Measurements from ENCODE around the gene ISL1.

The ISL1 gene

DNA sequence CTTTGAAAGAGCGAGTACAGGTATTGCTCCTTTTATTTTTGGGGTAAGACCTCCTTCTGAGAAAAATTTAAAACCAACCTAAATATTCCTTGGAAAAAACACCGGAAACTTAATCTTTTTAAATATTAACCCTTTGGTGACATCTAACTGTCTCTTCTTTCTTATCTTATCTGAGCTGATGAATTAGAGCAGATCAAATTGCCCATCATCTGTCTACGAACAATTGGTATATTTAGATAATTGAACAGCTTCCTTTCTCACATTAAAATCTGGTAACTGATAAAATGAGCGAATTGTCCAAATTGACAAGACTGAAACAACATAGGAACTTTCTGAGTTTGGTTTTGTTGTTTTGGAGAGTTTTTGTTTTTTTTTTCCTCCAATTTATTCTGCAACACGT is 2.0 kb downstream of the ISL1 start:
- no peak for TF ChIP-seq CTCF (IDR thresholded peaks at IDR 0.05; ENCODE audit: control extremely low read depth, extremely low read depth, low read depth, missing control alignments)
- no peak for DNase-seq (ENCODE audit: extremely low spot score)
- CTCF ChIA-PET = interaction anchor here (1.1 kb wide), 1 partner anchor 10 kb away, joined by 5 read pairs; no protein-coding TSS in a partner anchor
- POLR2A ChIA-PET = no interaction called here

DNA sequence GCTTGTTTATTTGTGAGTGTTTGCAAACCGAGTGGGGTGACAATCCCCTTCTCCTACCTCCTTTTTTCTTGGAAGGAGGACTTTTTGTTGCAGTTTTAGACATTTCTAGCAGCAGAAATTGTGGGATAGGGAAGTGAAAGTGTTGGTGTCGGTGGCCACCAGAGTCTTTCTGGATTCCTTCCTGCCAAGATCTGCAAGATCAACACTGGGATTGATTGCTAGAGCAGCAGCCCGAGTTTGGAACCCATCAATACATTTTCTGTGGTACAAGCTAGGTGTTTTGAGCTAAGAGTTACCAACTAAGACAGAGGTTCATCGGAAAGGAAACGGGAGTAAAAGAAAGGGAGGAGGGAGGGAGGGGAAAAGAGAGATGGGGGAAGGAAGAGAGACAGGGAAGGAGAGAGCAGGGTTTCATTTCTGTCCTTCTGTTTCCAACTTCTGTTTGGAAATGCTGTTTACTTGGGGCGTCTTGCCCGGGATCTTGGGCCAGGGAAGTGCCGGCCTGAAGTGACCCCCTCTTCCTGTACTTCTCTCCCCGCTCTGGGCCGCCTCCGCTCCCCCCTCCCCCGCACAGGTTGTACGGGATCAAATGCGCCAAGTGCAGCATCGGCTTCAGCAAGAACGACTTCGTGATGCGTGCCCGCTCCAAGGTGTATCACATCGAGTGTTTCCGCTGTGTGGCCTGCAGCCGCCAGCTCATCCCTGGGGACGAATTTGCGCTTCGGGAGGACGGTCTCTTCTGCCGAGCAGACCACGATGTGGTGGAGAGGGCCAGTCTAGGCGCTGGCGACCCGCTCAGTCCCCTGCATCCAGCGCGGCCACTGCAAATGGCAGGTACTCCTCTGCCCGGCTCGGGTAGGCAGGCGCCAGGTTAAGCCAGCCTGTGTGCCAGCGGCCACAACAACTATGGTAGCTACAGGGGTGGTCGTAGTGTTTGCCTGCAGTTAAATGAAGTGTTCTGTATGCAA is 4.0 kb downstream of the ISL1 start:
- POLR2A ChIA-PET = no interaction called here
- no peak for DNase-seq (ENCODE audit: extremely low spot score)
- CTCF ChIA-PET = interaction anchor here (0.8 to 2.1 kb wide), 2 partner anchors 10 to 12 kb away, joined by 3 to 7 read pairs; no protein-coding TSS in a partner anchor
- TF ChIP-seq CTCF (IDR thresholded peaks at IDR 0.05; ENCODE audit: control extremely low read depth, extremely low read depth, low read depth, missing control alignments) = no peak

DNA sequence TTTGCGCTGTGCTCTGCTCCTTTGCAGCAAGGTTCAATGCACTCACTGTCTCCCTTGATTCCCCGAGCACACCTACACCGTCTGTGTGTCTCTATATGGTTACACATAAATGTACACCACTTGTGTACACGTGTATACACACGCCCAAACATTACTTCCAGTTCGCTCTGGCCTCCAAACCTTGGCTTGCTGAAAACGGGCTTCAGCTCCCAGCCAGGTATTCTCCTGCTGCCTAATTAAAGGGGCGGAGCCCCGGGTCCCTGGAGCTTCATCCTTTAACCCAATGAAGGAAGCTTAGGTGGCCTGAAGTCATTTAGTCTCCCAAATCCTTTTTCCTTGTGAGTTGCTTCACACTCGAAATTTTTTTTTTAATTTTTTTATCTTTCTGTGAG is 4.6 kb downstream of the ISL1 start:
- no peak for TF ChIP-seq CTCF (IDR thresholded peaks at IDR 0.05; ENCODE audit: control extremely low read depth, extremely low read depth, low read depth, missing control alignments)
- ChIA-PET CTCF (interaction anchor here (0.8 to 2.1 kb wide), 2 partner anchors 11 to 13 kb away, joined by 3 to 7 read pairs; no protein-coding TSS in a partner anchor), POLR2A (no interaction called here)
- no peak for DNase-seq (ENCODE audit: extremely low spot score)

- CTCF ChIA-PET = interaction anchor here (0.8 to 2.1 kb wide), 2 partner anchors 12 to 14 kb away, joined by 3 to 7 read pairs; no protein-coding TSS in a partner anchor
- POLR2A ChIA-PET = no interaction called here
- no peak for TF ChIP-seq CTCF (IDR thresholded peaks at IDR 0.05; ENCODE audit: control extremely low read depth, extremely low read depth, low read depth, missing control alignments)
- DNase-seq (ENCODE audit: extremely low spot score) = no peak
Observed at GRCh38 chr5:51388488-51389287, 5.4 kb downstream of the ISL1 start.

DNA sequence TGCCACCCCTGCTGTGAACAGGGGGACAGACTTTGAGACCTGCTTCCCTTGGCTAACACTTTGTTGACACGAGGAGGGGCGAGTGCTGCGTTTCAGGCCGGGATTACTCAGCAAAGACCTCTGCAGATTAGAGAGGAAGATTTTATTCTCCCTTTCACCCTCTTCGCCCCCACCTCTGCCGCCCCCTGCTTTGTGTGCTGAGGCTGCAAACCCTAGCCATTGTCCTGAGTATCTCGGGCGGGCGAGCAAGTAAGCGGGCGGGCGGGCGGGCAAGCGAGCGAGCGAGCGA is 6.0 kb downstream of the ISL1 start:
- POLR2A ChIA-PET = no interaction called here
- DNase-seq (ENCODE audit: extremely low spot score) = no peak
- TF ChIP-seq CTCF (IDR thresholded peaks at IDR 0.05; ENCODE audit: control extremely low read depth, extremely low read depth, low read depth, missing control alignments) = no peak
- CTCF ChIA-PET = no interaction called here

DNA sequence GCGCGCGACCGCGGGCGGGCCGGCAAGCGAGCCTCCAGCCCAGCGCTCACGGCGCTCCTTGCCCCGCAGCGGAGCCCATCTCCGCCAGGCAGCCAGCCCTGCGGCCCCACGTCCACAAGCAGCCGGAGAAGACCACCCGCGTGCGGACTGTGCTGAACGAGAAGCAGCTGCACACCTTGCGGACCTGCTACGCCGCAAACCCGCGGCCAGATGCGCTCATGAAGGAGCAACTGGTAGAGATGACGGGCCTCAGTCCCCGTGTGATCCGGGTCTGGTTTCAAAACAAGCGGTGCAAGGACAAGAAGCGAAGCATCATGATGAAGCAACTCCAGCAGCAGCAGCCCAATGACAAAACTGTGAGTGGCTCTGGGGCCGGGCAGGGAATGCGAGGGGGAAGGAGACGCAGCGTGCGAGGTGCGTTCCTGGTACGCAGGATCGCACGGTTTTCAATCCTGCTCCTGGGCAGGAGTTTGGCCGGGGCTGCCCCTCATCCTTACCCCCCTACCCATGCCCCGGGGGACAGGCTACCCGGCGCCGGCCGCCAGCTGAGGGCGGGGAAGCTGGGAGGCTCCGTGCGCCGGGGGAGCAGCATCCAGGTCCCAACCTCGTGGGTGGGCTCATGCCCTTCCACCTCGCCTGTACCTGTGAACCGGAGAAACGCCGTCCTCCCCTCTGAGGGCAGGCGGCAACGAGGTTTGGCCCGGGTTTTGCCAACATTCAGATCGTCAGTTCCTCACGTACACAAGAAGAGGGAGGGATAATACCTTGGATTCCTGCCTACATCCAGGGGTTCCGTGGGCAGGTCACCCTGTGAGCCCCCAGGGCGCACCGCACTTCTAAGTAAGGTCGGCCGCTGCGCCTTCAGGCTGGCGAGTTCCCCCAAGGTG is 6.6 kb downstream of the ISL1 start:
- CTCF ChIA-PET = interaction anchor here (1.0 kb wide), 1 partner anchor 8 kb away, joined by 3 read pairs; no protein-coding TSS in a partner anchor
- POLR2A ChIA-PET = no interaction called here
- no peak for TF ChIP-seq CTCF (IDR thresholded peaks at IDR 0.05; ENCODE audit: control extremely low read depth, extremely low read depth, low read depth, missing control alignments)
- no peak for DNase-seq (ENCODE audit: extremely low spot score)

All from GM10248 (cell line).